SHP77 (cell line): Measurements from ENCODE around the gene LRP5.
"Not testable (repeated sequence)": the region's sequence is repeated elsewhere in the genome, so short reads cannot be mapped to it uniquely, and the experiment has no call there.

Experiments used
- DNase-seq, 2 experiments: peaks; one replicate each; lab custom pipeline; 2025; lab: John Stamatoyannopoulos, UW

The LRP5 gene

DNA sequence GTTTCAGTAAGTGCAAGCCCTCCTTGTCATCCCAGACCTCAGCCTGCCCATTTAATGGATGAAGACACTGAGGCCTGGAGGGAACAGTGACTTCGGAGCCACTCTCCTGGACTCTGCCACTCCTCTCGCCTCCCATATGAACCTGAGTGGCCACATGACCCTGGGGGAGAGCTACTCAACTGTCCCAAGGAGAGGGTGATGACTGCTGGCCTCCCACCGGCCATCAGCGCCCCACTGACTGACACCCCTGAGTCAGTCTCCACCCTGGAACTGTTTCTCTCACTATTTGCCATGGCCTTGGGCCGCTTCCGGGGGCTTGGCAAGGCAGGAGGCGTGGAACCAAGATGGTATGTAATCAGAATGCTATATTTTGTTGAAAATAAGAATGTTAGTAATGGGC, 17.1 kb downstream of the LRP5 start:
- DNase-seq: no peak

DNA sequence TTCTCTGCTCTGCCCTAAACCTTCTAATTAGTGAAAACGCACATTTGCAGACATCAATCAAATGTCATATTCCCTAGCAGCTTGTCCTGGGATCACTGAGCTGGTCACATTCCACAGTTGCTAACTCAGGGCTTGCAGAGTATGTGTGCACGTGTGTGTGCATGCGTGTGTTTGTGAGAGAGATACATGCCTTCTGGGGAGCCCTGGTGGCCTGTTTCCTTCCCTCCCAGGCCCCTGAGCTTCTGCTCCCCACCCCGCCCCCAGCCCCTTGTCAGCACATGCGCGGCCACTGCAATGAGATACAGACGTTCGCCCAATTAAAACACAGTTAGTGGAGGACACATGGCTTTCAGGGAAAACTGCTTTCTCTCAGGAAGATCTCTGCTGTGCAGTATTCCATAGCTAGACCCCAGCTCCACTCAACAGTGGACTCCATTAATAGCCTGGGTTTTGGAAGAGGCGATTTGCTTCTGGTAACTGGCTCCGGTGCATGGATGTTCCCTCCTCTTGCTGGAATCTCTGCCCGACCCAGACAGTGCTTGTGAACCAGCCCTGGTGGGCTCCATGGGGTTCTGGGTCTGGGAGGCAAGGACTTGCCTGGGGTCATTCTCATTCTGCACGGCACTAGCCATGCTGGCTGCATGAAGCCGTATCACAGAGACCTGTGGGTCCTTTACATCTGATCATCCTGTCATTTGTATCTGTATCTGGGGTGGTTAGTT, 17.7 kb downstream of the LRP5 start:
- no peak for DNase-seq

DNA sequence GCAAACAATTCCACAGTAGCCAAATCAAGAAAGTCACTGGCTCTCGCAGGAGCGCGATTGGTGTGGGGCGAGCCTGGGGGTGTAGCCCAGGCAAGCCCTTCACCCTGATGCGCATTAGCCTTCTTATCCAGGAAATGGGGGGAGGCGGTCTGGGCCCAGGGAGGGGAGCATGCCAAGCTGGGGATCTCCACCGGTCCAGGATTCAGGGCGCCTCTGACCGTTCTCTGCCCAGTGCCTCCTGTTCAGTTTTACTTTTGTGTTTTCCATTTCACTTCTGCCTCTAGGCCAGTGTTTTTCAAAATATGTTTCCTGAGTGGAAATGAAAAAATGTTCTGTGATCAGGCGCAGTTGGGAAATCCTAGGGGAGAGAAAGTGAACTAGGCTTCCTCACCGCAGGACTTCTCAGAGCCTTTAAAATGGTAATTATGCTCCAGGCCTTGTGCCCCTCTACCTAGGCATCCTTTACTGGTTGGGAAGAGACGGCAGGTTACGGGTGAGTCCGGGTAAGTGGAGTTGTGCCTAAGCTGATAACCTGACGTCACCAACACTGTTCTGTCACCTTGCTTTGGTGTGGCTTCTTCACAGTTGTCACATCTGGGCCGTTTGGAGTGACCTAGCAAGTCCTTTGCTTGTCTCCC, 18.4 kb downstream of the LRP5 start:
- no peak for DNase-seq

DNA sequence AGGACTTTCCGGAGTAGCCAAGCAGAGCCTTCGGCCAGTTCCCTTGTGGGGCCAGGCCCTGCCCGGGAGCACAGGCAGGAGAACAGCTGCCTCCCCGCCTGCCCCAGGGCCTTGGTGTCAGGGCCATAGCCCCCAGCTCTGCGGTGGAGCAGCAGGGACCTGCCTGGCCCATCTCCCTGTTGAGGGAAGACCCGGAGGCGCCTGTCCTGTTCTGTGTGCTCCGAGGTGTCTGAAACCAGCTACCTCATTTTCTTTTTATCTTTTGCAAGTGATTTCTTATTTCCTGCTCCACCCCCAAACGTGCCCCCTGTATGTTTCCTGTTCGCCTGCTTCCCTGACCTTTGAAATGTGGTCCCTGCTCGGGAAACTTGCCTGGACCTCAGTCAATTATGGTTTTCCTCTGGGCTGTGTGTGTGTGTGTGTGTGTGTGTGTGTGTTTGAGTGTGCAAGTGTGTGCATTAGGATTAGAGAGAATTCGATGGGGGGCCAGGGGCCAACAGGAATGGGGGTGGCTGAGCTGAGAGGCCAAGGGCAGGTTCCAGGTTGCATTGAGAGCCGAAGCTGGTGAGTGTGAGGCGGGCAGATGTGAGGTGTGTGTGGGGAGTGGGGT, 19.1 kb downstream of the LRP5 start:
- DNase-seq: no peak

DNA sequence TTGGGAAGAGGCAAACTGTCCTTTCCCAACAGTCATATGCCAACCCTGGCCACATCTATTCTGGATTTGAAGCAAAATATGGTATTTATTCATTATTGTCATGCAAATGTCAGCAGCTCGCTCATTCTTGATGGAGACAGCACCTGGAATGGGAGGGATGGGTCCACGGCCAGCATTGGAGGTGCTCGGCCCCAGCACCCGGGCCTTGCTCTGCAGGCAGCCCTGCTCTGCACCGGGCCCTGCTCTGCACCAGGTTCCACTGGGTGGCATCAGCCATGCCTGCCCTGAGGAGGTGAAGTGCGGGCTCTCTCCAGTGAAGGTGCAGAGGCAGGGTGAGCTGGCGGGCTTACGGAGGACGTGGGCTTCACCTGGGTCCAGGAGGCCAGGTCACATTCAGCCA, 19.8 kb downstream of the LRP5 start:
- DNase-seq: no peak

DNA sequence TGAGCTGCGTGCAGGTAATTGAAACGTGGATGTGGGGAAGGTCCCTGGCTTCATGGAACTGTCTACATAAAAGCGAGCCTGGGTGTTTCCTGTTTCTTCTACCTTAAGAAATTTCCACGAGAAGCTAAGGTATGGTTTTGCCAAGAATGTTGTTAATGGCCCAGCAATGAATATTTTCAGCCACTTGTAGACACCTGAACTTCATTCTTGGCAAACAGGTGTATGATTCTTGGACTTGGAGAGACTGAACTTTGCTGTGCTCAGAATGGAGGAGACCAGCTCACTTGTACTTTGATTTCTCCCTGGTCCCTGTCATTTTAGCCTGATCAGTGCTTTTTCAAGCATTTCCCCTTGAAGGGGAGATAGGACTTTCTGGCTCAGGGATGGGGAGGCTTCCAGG, 20.8 kb downstream of the LRP5 start:
- DNase-seq: no peak

DNA sequence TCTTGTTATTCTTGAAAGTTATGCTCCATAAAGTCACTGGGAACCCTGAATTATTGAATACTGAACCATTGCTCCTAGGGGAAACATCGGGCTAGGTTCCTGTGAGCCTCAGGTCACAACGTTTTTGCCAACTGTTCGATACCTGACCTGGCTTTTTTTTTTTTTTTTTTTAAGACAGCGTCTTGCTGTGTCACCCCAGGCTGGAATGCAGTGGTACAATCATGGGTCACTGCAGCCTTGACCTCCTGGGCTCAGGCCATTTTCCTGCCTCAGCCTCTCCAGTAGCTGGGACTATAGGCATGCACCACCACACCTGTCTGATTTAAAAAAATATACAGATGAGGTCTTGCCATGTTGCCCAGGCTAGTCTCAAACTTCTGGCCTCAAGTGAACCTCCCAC, 22.5 kb downstream of the LRP5 start:
- DNase-seq: no peak

DNA sequence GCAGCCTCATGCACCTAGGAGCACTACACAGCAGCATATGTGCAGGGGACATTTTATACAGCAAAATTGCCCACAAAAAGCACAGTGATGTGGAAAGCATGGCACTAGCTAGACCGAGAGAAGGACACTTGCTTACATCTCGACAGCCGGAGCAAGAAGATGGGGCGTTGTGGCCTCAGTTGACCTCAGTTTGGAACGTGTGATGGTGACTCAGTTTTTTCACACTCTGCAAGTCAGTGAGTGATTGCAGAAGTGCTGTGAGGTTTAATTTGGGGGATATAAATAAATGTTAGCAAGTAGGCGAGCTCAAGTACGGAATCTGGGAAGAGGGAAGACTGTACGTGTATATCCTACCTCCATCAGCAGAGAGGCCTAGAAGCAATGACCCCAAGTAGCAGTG, 23.3 kb downstream of the LRP5 start:
- DNase-seq: no peak

DNA sequence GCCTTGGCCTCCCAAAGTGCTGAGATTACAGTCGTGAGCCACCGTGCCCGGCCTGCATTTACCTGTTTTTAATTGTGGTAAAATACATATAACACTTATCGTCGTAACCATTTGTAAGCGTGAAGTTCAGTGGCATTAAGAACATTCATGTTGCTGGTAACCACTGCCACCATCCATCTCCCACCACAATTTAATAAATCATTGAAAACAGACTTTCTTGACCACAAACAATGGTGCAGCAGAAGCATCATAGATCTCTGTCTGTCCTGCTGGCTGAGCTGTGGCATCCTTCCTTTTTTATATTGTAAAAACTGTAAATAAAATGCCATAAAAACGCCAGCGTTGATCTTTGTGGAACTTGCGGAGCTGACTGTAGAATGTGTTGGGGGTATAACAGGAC, 24.3 kb downstream of the LRP5 start:
- DNase-seq: no peak

DNA sequence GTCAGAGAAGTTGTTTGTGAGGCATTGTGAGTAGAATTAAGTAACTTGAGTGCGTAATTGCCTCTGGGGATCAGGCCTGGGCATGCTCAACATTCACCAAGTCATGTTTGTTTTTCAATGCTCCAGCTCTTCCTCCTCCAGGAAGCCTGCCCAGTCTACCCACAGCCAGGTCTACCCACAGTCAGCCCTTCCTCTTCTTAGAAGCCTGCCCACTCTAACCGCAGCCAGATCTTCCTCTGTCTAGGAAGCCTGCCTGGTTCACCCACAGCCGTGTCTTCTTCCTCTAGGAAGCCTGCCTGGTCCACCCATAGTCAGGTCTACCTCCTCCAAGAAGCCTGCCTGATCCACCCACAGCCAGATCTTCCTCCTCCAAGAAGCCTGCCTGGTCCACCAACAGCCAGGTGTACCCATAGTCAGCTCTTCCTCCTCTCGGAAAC, 25.0 kb downstream of the LRP5 start:
- no peak for DNase-seq

DNA sequence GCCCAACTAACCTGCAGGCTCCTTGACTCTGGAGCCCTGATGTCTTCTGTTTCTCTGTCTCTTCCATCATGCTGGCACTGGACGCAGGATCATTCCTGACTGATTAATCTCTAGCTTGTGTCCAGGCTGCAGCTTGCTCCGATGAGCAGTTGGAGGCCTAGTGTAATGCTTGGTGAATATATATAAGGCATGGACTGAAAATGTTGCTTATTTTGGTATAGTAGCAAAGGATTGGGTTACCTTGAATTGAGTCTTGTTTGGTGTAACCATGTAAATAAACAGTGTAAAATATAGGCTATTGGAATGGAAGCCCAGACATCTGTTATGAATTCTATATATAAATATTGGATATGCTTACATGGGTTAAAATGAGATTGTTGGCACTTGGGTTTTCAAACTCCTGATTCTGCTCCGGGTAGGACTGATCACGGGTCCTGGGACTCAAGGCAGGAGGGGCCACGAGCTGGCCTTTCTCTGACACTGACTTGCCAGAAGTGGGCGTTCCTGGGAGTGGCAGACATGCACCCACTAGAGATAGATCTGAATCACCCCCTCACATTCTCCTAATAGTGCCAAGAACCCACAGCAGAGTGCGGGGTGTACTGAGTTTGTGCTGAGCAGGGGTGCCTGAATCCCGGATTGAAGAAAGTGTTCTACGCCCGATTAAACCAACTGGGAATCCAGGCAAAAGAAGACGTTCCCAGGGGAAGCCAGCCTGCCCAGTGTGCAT, 25.8 kb downstream of the LRP5 start:
- DNase-seq: no peak

DNA sequence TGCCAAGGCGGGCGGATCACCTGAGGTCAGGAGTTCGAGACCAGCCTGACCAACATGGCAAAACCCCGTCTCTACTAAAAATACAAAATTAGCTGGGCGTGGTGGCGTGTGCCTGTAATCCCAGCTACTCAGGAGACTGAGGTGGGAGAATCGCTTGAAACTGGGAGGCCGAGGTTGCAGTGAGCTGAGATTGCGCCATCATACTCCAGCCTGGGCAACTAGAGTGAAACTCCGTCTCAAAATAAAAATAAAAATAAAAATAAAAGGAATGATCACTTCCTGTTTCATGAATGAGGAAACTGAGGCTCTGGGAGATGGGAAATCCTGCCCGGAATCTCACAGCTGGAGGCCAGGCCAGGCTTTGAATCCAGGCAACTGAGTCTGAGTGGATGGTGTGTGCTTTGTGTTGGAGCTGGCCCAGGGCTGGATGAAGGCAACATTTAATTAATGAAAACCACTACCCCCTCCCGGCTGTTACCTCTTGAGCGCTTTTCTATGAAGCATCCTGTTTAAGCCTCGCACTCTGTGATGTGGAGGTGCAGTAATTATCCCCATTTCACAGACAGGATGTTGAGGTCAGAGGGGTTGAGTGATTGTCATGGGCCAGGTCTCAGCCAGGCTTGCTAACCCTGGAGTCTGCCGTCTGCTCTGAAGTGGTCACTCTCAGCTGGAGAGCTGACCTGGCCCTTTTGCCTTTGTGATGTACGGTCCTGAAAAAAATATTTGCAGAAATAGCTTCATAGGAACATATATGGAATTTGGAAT, 27.8 kb downstream of the LRP5 start:
- DNase-seq: no peak

DNA sequence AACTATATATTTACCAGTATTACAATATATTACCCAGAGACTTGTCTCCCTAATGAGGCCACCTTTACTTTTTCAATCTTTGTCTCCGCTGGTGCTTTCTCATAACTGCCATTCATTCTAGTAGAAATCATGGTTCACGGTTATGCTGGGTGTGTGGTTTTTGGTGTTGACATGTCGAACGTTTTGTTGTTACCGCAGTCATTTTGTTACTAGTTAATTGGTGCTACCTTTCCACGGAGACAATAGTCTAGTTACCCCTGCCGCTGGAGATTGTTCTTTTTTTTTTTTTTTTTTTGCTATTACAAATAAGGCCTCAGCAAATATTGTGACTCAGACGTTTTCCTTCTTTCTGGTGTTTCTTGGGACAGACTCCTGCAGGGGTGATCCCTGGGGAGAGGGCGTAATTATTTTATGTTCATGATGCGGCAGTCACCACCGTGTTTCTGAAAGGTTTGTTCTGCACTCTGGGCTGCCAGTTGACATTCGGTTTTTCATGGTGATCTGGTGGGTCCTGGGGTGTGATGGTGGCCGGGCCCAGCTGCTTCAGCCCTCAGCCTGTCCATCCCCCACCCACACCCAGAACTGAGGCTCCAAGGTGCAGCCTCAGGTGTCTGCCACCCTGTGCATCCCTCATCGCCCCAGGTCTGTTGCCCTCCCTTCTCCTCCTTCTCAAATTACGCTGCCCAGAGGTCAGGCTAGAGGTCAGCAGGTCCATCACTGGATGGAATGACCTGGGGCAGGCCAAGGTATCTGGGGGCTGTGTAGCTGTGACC, 28.6 kb downstream of the LRP5 start:
- DNase-seq: no peak

DNA sequence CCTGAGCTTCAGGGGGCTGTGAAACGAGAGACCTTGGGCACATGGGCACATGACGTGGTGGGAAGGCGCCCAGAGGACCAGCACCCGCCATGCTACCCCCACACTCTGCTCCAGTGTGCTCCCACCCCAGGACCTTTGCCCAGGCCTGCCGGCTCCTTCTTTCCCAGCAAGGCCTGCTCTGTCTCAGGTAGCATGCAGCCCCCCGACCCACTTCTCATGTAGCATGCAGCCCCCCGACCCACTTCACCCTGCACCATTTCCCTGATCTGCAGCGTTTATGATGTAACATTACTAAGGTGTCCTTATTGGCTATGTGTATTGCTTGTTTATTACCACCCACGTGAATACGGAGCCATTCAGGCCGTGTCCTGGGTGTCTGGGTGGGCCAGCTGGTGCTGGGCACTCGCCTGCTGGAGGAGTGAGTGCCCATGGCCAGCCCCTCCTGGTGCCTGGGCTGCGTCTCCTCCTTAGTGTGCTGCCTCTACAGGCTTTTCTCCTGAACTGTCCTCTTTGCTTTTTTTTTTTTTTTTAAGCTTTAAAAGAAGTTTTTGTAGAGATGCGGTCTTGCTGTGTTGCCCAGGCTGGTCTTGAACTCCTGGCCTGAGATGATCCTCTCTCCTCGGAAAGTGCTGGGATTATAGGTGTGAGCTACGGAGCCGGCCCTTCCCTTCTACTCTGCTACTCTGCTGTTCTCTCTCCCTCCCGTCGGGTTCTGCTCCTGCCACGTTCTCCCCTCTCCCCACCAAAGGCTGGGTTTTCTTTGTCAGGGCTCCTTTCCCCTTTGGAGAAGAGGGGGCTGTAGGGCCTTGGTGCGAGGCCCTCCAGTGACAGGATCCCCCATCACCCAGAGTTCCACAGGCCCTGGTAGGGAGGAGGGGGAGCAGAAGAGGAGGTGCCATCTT, 29.4 kb downstream of the LRP5 start:
- no peak for DNase-seq

DNA sequence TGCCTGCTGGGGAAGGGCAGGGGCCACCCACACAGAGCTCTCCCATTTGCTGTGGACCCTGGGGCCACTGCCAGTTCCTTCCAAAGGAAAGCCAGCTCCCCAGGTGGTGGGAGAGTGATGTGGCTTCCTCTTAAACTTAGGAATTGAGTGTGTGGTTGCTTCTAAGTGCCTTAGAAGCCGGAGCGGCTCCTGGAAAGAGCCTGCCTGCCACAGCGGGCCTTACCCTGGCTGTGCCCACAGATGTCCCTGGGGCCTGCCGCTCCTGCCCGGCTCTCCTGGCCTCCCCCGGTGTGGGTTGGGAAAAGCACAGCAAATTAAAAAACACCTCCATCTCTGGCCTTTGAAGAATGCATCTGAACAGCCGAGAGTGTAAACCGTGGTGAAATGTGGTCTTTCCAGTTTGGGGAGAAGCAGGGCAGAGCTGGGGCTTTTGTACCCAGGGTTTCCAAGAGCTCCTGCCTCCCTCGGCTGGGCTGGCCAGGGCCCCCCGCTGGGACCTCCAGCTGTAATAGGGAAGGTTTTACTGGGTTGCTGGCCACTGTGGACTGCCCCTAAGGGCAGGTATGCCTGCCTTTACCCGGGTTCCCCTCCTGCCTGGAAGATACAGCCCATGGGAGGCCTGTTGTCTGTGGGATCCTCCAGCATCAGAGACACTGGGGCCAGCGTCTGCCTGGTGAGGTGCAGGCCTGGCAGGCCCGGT, 30.2 kb downstream of the LRP5 start:
- no peak for DNase-seq

DNA sequence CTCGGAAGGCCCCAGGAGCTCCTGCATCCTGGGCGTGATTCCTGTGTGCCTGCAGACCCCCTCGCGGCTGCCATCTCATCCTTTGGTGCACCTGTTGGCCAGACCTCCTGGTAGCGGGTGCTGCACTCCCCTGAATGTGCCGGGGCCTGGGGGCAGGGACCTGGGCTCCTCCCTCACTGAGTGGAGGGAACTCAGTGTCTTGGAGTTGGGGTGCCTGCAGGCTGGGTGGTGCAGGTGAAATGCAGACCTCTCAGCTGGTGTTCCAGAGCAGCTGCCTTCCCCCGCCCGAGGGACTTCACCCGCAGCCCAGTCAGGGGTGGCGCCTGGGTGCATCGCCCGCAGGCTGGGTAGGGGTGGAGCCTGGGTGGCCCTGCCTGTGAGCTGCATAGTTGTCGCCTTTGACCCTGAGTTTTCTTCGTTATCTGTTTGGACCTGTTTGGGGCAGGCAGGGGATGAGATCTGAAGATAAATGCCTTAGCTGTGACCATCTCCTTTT, 31.4 kb downstream of the LRP5 start:
- no peak for DNase-seq

DNA sequence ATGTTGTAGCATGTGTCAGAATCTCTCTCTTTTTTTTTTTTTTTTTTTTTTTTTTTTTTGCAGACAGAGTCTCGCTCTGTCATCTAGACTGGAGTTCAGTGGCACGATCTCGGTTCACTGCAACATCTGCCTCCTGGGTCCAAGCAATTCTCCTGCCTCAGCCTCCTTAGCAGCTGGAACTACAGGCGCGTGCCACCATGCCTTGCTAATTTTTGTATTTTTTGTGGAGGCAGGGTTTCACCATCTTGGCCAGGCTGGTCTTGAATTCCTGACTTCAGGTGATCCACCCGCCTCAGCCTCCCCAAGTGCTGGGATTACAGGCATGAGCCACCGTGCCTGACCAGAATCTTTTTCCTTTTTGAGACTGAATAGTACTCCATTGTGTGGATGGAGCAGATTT, 32.4 kb downstream of the LRP5 start:
- DNase-seq: not testable (repeated sequence)

DNA sequence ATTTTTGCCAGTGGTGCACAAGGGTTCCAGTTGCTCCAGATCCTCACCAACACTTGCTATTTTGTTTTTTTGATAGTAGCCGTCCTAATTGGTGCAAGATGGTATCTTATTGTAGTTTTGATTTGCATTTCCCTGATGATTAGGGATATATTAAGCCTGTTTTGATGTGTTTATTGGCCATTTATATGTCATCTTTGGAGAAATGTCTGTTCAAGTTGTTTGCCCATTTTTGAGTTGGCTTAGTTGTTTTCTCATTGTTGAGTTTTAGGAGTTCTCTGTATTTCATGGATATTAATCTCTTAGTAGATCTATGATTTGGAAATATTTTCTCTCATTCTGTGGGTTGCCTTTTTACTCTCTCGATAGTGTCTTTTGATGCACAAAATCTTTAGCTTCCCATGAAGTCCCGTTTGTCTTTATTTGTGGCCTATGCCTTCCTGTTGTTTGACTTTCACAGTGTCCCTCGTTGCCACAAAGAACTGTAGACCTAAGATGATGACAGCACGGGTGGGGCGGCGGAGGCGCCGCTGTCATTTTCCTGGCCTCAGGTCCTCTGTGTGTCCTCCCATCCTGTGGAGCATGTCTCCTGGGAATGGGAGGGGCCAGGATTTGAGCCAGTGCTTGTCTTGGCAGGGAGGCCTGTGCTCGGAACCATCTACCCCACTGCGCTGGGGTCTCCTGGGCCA, 33.5 kb downstream of the LRP5 start:
- no peak for DNase-seq

DNA sequence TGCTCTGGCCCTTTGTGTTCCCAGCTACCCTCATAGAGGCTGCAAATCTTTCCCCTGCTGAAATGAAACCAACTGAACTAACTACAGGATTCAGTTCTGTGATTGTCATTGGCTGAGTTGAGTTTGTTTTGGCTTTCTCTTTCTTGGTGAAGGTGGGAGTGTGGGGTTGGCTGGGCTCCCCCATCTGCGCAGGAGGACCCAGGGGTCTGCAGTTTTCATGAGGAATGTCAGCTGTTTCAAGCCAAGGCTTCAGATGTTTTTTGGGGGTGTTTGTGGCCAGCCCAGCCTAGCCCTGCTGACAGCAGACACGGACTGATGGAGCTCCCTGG, 34.0 kb downstream of the LRP5 start:
- no peak for DNase-seq
